ENCODE data around the gene CTSZ. TPM values are rescaled to one million over a fixed set of nuclear protein-coding genes. Genes with fewer than 3 reads are reported as not detected.

CTSZ gene
- total RNA-seq, 4 donors from 2014 or later, result 83.5 to 145 (median 105) TPM

DNA sequence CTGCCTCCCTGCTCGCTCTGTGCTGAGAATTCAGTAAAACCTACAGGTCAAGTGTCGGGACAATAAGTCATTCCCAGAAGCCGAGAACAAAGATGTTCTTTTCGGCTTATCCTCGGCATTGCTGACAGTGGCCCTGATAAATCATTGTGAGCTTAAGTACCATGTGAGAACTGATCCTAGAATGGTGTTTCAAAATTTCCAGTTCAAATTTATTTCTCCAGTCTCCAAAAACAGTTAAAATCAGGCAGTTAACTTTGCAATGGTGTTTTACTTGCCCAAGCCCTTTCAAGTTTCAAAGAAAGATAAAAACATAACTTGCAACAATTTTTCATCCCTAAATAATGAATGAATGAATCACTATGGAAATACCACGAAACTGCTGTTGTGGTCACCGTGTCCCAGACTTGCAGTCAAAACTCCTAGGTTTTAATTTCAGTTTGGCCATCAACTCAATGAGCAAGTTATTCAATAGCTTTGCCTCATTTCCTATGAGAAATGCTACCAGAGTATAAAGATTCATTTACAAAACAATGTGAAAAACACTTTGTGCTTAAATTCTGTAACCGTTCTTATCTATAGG, 20.8 kb upstream of the CTSZ start:
- no peak for DNase-seq (ENCODE audit: low spot score in 2 of 2)
- H3K36me3 ChIP-seq, result peaks cover 6 to 59% (median 19%) of the 10 kb centered on the region in 3 donors
- H3K27ac ChIP-seq, result no peak overlapping the region
- H3K4me1 ChIP-seq, result peaks cover 0 to 66% (median 43%) of the 10 kb centered on the region in 4 donors
- H3K9me3 ChIP-seq, result no peaks in the 10 kb centered on the region
- no peaks in the 10 kb centered on the region for H3K27me3 ChIP-seq
- TF ChIP-seq EP300 (IDR thresholded peaks at IDR 0.05), result no peak
- TF ChIP-seq, protein P1, sequence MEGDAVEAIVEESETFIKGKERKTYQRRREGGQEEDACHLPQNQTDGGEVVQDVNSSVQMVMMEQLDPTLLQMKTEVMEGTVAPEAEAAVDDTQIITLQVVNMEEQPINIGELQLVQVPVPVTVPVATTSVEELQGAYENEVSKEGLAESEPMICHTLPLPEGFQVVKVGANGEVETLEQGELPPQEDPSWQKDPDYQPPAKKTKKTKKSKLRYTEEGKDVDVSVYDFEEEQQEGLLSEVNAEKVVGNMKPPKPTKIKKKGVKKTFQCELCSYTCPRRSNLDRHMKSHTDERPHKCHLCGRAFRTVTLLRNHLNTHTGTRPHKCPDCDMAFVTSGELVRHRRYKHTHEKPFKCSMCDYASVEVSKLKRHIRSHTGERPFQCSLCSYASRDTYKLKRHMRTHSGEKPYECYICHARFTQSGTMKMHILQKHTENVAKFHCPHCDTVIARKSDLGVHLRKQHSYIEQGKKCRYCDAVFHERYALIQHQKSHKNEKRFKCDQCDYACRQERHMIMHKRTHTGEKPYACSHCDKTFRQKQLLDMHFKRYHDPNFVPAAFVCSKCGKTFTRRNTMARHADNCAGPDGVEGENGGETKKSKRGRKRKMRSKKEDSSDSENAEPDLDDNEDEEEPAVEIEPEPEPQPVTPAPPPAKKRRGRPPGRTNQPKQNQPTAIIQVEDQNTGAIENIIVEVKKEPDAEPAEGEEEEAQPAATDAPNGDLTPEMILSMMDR (IDR thresholded peaks at IDR 0.05), result no peak
- no peak for TF ChIP-seq POLR2A (IDR thresholded peaks at IDR 0.05)
- WGBS, 2 donors, result 44 to 52% methylated on average over 8 of the region's 8 CpGs
- H3K4me3 ChIP-seq, result no peak overlapping the region

DNA sequence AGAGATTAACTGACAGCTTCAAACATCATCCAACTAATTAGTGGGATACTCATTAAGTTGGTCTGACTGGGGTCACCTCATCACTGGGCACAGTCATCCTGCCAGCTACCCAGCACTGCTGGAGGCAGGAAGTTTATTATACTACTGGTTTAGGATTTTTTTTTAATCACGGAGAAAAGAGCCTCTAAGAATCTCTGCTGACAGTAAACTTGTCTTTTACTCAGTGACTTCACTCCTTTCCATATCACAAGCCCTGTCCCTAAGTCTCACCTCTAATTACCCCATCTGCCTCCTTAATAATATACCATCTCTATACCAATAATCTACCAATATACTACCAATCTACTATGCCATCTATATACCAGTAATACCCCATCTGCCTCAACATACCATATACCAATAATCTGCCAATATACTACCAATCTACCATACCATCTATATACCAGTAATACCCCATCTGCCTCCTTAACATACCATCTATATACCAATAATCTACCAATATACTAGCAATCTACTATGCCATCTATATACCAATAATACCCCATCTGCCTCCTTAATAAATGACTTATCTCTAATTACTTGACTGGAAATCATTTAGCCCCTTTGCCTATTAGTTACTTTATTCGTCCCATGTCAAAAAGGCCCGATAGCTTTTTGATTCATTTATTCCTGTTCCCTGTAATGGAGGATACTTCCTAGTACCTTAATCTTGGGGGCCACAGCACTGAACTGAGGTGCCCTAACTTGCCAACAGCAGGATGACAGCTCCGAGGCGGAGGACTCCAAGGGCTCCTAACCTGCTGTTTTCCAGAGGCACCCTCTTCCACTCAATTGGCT, 20.1 kb upstream of the CTSZ start:
- WGBS, 2 donors, result 64 to 74% methylated on average over 5 of the region's 5 CpGs
- TF ChIP-seq EP300 (IDR thresholded peaks at IDR 0.05), result no peak
- TF ChIP-seq POLR2A (IDR thresholded peaks at IDR 0.05), result no peak
- TF ChIP-seq, protein P1 (IDR thresholded peaks at IDR 0.05), result no peak
- peaks cover 0 to 64% (median 42%) of the 10 kb centered on the region in 4 donors for H3K4me1 ChIP-seq

DNA sequence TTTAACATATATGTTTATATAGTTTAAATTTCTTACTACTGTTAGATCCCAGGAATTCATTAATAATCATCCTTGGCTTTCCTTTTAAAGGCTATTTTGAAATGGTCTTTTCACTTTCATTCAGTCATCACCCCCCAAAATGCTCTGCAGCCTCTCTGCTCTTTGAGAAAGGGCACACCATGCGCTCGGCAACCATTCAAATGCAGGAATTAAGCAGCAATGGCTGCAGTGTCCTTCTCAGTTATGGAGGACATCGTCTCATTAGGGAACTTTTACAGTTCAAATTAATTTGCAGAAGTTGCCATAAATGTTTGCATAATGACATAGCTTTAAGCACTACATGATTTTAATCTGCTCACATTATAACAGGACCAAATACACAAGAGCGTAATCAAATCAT, 18.5 kb upstream of the CTSZ start:
- H3K9me3 ChIP-seq, result no peaks in the 10 kb centered on the region
- DNase-seq (ENCODE audit: low spot score in 2 of 2), result no peak
- WGBS, 2 donors, result 89 to 94% methylated on average over 4 of the region's 4 CpGs
- TF ChIP-seq, protein P1 (IDR thresholded peaks at IDR 0.05), result no peak
- TF ChIP-seq POLR2A (IDR thresholded peaks at IDR 0.05), result no peak
- H3K27ac ChIP-seq, result no peak overlapping the region
- no peak overlapping the region for H3K4me3 ChIP-seq
- H3K4me1 ChIP-seq, result peaks cover 0 to 51% (median 32%) of the 10 kb centered on the region in 4 donors
- peaks cover 6 to 72% (median 19%) of the 10 kb centered on the region in 3 donors for H3K36me3 ChIP-seq
- no peaks in the 10 kb centered on the region for H3K27me3 ChIP-seq

More for the DNA sequence above, 20.1 kb upstream of the CTSZ start:
- no peak for DNase-seq (ENCODE audit: low spot score in 2 of 2)
- peaks cover 6 to 65% (median 19%) of the 10 kb centered on the region in 3 donors for H3K36me3 ChIP-seq
- H3K27me3 ChIP-seq, result no peaks in the 10 kb centered on the region
- H3K27ac ChIP-seq, result no peak overlapping the region
- H3K9me3 ChIP-seq, result no peaks in the 10 kb centered on the region
- no peak overlapping the region for H3K4me3 ChIP-seq

DNA sequence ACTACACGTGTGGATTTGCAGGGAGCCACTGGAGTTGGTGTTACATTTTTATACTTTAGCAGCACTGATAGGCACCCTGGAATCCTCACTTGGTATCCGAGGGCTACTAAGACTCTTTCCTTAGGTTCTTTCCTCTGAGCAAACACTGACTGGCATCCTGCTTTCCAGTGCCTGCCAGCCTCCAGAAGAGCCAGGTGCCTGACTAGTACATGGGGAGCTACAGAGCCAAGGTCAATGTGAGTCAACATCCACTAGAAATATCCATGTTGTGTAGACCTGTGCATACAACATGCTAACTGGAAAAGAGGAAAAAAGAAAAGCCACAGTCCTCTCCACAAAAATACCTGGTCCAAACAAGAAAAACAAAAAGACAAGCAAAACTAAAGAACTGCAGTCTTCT, 18.0 kb upstream of the CTSZ start:
- TF ChIP-seq, protein P1 (IDR thresholded peaks at IDR 0.05), result no peak
- TF ChIP-seq POLR2A (IDR thresholded peaks at IDR 0.05) (no peak), EP300 (IDR thresholded peaks at IDR 0.05) (no peak)
- no peak for DNase-seq (ENCODE audit: low spot score in 2 of 2)
- WGBS, 2 donors, result 73 to 76% methylated on average over 2 of the region's 2 CpGs
- Histone ChIP-seq H3K4me3 (no peak overlapping the region), H3K36me3 (peaks cover 6 to 69% (median 19%) of the 10 kb centered on the region in 3 donors), H3K27me3 (no peaks in the 10 kb centered on the region), H3K9me3 (no peaks in the 10 kb centered on the region), H3K4me1 (peaks cover 0 to 47% (median 29%) of the 10 kb centered on the region in 4 donors), H3K27ac (no peak overlapping the region)

DNA sequence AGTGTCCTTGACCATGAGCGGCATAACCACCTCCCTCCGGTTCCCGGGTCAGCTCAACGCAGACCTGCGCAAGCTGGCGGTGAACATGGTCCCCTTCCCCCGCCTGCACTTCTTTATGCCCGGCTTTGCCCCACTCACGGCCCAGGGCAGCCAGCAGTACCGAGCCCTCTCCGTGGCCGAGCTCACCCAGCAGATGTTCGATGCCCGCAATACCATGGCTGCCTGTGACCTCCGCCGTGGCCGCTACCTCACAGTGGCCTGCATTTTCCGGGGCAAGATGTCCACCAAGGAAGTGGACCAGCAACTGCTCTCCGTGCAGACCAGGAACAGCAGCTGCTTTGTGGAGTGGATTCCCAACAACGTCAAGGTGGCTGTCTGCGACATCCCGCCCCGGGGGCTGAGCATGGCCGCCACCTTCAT, 17.1 kb upstream of the CTSZ start:
- Histone ChIP-seq H3K9me3 (no peaks in the 10 kb centered on the region), H3K4me3 (no peak overlapping the region), H3K27me3 (no peaks in the 10 kb centered on the region), H3K27ac (no peak overlapping the region), H3K36me3 (peaks cover 6 to 62% (median 14%) of the 10 kb centered on the region in 3 donors), H3K4me1 (peaks cover 0 to 37% (median 19%) of the 10 kb centered on the region in 4 donors)
- no peak for DNase-seq (ENCODE audit: low spot score in 2 of 2)
- 94 to 97% methylated on average over 22 to 24 of the region's 24 CpGs for WGBS, 2 donors
- TF ChIP-seq EP300 (IDR thresholded peaks at IDR 0.05) (no peak), POLR2A (IDR thresholded peaks at IDR 0.05) (no peak)
- TF ChIP-seq, protein P1 (IDR thresholded peaks at IDR 0.05), result no peak
